GM18520 (cell line): ENCODE measurements around the gene LPCAT2.

ENCODE experiments used
- ATAC-seq: cut with Tn5 transposase; IDR thresholded peaks from one replicate; pipeline ENCODE4 v1.9.1; 2021; ENCODE audit not compliant: unreplicated experiment

The LPCAT2 gene

DNA sequence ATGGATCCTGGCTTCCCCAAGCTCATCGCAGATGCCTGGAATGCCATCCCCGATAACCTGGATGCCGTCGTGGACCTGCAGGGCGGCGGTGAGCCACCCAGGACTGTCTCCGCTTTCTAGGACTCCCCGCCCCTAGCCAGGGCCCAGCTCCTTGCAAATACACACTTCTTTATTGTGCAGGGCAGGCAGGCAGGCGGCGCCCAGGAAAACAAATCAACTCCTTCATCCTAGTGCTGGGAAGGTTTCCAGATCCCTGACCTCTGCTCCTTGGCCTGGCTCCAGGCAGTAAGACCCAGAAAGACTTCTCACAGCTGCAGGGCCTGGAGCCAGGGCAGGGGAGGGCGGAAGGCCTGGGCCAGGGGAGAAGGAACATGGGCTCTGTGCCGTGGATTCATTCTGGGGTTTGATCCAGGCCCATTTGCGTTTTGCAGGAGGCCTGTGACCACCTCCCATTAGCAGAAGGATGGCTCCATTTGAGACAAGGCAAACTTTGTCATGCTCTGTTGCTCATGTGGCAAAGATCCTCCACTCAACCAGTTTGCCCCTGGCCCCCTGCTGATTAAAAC lies 6.0 kb upstream of the LPCAT2 start:
- ATAC-seq: no peak

DNA sequence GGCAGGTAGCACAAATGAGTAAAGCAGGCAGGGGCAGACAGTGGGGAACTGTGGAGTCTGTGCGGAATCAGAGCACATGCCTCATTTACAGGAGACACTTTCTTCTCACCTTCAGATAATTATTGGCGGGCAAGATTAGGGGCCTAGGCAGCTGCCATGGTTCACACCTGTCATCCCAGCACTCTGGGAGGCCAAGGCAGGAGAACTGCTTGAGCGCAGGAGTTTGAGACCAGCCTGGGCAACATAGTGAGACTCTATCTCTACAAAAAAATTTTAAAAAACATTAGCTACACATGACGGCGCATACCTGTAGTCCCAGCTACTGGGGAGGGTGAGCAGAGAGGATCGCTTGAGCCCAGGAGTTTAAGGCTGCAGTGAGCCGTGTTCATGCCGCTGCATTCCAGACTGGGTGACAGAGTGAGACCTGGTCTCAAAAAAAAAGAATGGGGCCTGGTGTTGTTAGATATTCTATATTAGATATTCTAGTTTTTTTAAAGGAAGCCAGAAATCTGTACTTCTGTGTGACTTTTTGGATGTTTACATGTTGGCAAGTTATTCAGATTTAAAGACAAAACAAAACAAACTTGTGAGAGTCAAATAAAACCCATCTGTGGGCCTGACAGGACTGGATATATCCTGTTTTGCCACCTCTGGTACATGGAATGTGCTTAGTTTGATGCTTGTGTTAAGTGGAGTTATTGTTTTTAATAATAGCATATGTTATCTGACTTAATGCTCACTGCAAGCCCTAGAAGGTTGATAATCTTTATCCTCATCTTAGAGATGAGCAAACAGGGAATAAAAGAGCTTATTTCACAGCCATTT lies 4.9 kb upstream of the LPCAT2 start:
- no peak for ATAC-seq

DNA sequence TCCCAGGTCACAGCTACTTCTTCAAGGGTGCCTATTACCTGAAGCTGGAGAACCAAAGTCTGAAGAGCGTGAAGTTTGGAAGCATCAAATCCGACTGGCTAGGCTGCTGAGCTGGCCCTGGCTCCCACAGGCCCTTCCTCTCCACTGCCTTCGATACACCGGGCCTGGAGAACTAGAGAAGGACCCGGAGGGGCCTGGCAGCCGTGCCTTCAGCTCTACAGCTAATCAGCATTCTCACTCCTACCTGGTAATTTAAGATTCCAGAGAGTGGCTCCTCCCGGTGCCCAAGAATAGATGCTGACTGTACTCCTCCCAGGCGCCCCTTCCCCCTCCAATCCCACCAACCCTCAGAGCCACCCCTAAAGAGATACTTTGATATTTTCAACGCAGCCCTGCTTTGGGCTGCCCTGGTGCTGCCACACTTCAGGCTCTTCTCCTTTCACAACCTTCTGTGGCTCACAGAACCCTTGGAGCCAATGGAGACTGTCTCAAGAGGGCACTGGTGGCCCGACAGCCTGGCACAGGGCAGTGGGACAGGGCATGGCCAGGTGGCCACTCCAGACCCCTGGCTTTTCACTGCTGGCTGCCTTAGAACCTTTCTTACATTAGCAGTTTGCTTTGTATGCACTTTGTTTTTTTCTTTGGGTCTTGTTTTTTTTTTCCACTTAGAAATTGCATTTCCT lies 3.4 kb upstream of the LPCAT2 start:
- no peak for ATAC-seq

DNA sequence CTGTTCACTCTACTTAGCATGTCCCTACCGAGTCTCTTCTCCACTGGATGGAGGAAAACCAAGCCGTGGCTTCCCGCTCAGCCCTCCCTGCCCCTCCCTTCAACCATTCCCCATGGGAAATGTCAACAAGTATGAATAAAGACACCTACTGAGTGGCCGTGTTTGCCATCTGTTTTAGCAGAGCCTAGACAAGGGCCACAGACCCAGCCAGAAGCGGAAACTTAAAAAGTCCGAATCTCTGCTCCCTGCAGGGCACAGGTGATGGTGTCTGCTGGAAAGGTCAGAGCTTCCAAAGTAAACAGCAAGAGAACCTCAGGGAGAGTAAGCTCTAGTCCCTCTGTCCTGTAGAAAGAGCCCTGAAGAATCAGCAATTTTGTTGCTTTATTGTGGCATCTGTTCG lies 2.8 kb upstream of the LPCAT2 start:
- ATAC-seq: no peak

DNA sequence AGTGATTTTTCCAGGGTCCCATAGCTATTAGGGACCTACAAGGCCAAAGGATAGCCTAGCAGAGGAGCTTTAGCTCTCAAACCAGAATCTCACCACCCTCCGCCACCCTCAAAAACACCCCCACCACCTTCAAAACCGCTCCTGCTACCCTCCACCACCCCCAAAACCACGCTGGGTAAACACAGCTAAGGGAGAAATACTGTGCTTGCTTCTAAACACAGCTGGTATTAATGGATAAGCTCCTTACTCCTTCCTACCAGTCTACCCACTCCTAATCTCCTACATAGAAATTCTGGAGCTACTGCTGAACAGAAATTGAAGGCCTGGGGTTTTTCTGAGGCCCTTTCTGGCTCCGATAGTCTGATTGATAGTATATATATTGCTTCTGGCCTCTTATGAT lies 2.2 kb upstream of the LPCAT2 start:
- no peak for ATAC-seq

DNA sequence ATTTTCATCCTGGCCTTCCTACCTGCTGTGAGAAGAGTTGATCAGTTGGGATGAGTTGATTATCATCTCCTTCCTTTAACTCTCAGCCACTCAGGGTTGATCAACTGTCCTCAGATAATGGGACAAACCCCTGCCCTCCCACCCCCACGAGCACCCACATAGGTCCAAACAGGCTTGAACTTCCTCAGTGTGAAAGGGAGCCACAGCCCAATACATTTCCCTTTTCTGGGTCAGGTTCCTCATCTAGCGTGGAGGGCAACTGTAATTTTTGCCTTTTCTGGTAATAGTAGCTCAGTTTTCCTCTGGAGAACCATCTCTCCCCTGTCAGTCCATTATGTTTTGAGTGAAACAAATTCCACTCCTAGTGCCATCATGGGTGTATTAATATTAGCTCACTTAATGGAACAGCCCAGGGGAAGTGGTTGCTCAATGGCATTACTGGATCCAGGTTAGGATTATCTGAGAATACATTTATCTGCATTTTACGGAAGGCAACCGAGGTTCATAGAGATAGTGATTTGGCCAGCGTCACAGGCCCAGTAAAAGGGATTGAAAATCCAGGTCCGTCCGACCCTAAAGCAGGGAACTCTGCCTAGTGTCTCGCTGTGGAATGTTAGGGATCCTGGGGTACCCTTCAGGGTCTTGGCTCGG lies 476 bp upstream of the LPCAT2 start:
- ATAC-seq: no peak

DNA sequence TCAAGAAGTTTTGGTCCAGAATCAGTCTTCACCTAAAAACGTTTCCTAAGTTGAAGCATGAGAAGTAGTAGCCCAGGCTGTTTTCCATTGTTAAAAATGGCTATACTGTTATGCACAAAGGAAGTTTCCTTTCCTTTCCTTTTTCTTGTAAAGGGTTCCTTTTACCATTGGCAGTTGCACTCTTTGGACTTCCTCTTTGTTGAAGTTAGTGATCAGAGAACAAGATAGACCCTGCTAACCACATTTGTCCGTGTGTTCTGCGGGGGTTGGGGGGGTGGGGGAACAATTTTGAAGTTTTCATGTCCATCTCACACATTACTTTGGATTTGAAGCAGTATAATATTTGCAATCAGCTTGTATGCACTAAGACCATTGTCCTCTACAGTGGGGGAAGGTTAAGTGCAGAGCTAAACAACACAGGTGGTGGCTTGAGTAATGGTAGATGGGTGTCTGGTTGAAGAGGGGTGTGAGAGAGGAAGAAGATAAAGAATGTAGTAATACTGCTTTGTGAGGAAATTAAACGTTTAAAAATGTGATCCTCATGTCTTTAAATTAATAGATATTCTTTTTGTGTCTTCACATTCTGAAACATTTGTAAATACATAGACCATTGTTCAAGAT lies 1.4 kb downstream of the LPCAT2 start:
- no peak for ATAC-seq

DNA sequence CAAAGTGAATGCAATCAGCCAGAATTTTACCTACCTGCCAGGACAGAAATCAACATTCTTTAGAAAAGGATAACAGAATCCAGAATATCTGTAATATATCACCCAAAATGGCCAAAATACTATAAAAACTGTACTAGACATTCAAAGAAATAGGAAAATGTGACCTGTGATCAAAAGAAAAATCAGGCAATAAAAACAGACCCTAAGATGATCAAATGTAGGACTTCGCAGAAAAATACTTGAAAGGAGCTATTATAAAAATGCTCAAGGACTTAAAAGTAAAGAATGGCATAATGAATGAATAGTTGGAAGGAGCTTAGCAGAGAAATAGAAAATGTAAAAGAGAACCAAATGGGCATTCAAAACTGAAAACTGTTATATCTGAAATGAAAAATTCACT lies 4.1 kb downstream of the LPCAT2 start:
- no peak for ATAC-seq

DNA sequence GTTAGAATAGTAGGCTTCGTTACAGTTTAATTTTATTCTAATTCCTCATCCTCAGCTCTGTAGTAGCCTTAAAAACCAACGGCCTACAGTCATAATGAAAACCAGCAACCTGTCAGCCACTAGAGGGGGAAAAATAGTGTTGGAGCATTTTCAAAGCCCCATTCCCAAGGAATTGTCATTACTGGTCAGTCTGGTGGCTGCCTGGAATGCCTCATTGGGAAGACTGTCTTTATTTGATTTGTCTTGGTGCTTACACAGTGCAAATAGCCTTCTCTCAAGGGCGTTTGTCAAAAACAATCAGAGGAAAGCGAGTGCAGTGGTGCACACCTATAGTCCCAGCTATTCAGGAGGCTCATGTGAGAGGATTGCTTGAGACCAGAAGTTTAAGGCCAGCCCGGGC lies 4.7 kb downstream of the LPCAT2 start:
- ATAC-seq: no peak

DNA sequence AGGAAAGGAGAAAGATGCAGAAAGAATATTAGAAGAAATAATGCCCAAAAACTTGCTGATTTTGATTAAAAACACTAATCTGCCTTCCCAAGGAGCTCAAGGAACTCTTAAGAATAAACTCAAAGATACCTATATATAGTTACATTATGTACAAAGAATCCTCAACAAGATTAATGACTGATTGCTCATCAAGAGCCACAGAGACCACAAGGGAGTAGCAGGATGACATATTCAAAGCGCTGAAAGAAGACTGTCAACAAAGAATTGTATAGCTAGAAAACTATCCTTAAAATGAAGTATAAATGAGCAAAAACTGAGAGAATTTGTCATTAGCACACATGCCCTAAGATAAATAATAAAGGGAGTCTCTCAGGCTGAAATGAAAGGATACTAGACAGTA lies 6.2 kb downstream of the LPCAT2 start:
- no peak for ATAC-seq

DNA sequence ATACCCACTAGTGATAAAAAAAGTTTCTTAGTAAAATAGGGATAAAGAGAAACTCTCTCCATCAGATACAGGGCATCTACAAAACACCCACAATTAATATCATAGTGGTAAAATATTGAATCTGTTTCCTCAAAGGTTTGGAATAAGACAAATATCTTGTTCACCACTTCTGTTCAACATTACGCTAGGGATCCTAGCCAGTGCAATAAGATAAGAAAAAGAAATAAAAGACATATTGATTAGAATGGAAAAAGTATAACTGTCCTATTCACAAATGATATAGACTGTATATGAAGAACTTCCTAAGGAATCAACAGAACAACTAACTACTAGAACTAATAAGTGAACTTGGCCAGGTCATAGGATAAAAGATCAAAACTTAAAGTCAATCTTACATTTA lies 12.9 kb downstream of the LPCAT2 start:
- no peak for ATAC-seq

DNA sequence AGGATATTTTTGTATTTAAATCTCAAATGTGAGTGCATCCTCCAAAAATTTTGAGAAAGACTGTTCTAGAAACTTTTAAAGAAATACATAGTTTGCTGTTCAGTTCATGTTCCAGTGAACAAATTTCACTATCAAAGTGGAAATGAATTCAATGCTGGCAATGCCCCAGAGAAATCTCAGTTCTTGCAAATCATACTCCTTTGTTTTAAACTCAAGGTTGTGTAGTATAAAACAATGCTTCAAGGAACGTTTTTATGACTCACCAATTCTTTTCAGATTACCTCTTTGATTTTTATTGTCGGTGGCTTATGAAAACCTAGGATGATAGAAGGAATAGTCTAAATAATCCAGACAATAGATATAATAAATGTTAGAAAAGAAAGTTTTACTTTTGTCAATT lies 17.6 kb downstream of the LPCAT2 start:
- no peak for ATAC-seq

DNA sequence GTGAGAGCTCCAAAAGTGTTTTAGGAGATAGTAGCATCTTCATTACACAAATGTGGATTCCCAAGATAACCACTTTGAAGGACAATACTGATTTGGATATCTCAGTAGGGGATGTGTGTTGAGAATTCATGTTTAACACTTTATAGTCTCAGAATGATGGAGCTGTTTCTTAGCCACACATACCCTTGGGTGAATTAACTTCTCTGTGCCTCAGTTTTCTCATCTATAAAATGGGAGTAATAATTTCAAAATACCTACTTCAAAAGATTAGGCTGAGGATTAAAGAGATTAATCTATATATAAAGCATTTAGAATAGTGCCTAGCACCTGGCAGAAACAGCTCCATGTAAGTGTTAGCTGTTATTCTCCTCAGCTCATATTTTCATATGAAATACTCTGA lies 19.0 kb downstream of the LPCAT2 start:
- no peak for ATAC-seq

DNA sequence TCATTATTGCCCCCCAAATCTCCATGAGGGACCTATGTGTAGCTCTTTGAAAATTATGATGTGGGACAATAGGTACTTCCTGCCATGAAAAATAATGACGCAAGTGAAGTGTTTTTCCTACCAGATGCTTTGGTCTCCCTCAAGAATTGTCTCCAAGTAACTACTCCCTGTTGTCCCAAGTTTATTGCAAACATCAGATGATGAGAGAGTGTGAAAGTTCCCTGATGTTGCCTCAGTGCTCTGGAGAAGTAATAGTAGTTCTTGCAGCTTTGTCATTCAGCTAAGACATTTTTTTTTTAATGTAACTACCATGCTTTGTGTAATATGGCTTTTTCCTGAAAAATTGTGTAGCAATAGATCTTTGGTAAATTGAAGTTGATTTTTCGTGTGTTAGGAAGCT lies 20.1 kb downstream of the LPCAT2 start:
- no peak for ATAC-seq

DNA sequence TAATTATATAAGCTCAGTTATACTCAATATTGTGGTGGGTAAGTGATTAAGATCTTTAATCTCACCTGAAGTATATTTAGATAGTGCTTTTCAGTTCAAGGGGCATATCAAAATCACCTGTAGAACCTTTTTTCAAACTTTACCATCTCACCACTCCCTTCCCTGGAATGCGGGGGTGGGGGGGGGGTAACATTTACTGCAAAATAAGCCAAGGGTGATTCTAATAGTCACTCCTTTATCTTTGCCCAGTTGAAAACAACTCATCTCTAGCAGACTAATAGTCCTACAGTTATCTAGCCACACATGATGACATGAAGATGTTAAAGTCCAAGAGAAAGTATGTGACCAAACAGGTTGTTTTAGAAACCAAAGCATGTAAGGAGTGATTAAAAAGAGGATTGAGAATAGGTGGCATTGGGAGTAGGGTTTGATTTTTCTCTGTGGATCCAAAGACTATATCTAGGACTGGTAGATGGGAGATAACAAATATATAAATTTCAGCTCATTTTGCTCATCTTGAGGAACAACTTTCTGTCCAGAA lies 21.5 kb downstream of the LPCAT2 start:
- no peak for ATAC-seq

DNA sequence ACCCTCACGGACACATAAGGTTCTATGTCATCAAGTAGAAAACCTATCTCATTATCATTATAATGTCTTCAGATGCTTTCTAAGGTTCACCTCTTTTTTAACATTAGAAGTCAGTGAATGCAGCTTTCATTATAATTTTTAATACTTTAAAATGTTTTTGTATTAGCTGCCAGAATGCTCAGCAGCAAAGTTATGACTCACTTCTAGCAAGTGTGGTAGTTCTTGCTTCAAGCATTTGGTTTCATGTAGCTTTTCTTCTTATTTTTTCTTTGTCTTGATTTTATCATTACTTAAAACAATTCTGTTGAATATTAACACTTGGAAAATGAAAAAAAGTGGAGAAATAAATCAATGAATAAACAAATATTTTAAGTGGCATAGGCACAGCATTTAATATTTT lies 23.4 kb downstream of the LPCAT2 start:
- ATAC-seq: no peak

DNA sequence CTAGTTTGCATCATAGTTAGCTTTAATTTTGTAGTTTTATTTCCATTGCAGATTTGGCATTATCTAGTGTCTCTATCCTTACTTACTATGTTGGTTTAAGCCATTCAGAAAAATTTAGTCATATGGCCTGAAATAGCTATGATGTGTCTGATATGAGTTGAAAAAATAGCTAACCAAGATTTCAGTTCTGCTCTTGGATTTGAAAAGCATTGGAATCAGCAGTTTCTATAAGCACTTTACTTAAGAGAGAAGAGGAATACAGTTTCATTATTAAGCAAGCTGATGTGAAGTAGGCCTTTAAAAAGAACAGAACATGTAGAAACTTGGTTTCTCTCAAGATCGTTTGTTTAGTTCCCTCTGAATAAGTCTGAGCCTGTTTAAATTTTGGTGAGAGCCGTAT lies 25.9 kb downstream of the LPCAT2 start:
- no peak for ATAC-seq

DNA sequence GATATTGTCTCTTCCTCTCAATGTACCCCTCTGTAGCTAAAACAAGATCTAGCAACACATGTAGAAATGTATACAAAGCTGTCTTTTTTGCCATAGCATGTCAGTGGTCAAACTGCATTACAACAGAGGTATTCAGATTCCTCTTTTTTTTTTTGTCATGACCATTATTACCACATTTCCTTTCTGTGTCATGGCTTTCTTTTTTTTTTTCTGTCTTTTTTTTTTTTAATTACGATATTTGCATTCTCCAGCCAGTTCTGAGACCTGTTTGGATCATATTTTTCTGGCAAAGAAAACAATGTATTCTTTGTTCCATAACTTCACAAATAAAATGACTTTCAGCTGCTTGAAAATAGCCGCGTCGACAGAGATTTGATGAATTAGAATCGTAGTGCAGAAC lies 30.2 kb downstream of the LPCAT2 start:
- no peak for ATAC-seq

DNA sequence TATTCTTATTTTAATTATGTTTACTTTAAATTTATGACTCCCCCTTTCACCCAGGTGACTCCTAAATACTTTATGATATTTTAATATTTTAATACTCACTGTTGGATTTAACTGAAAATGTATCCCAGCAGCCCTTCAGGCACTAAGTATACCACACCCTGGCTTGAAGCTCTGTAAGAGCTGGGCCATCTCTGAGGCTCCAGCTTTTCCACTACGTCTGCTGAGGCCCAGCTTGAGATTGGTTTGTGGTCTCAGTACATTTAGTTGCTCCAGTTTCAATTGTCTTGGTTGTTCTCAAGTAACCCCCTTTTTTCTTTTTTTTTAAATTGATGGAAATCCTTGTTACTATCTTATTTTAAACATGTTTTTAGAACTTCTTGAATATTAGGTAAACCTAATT lies 30.6 kb downstream of the LPCAT2 start:
- ATAC-seq: no peak

DNA sequence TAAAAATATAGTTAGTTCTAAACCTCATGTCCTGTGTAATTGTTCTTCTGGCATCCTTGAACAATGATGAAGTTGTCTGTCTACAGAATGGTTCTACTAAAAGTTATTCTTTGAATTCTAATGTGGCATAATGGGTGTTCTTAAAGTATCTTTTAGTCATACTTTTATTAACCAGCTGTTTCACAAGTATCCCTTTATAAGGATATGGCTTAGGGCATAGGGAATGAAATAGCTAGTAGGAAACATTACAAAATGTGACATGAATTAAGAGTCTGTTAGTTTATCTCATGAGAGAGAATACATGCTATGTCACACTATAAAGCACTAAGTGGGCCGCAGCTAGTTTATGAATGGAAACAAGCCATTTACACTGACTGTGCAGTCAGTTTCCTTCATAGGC lies 31.3 kb downstream of the LPCAT2 start:
- ATAC-seq: no peak

DNA sequence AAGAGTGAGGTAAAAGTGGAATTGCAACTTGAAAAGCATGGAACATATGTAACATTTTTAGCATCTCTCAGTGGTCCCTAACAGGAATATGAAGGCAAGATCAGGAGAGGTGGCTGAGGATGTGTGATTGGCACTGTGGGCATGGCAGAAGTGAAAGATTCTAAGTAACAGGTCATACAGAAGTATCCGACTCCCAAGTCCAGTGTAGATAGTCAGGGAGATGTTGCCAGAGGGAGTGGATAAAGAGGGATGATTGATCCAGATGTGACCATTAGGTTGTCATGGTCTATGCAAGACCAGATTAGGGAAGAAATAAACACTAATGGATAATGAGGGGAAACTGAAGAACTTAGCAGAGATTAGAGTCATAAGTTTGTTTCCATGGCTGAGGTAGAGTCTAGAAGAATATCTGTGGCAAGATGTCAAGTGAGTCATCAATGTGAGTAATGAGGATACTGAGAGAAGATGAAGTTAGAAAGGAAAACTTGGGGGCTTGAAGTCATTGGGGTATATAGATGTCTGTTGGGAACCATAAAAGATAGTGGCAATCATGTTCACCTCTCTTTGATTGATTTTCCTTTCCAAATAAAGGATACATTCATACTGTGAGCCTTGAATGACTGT lies 33.7 kb downstream of the LPCAT2 start:
- ATAC-seq: no peak
